NCI-H1436 (cell line): ENCODE results near the gene BDNF.

Experiments used
- DNase-seq: peaks from one replicate; lab custom pipeline; 2025; lab: John Stamatoyannopoulos, UW

BDNF gene

GRCh38 chr11:27705873-27706820, 5.9 kb upstream of the BDNF start:
- DNase-seq = peak; percentile 17

GRCh38 chr11:27703481-27703880, 3.2 kb upstream of the BDNF start:
- no peak for DNase-seq

GRCh38 chr11:27702811-27703210, 2.6 kb upstream of the BDNF start:
- no peak for DNase-seq

GRCh38 chr11:27701355-27702105, 1.3 kb upstream of the BDNF start:
- DNase-seq = no peak

- no peak for DNase-seq
Observed at GRCh38 chr11:27699926-27700350, 317 bp downstream of the BDNF start.

DNA sequence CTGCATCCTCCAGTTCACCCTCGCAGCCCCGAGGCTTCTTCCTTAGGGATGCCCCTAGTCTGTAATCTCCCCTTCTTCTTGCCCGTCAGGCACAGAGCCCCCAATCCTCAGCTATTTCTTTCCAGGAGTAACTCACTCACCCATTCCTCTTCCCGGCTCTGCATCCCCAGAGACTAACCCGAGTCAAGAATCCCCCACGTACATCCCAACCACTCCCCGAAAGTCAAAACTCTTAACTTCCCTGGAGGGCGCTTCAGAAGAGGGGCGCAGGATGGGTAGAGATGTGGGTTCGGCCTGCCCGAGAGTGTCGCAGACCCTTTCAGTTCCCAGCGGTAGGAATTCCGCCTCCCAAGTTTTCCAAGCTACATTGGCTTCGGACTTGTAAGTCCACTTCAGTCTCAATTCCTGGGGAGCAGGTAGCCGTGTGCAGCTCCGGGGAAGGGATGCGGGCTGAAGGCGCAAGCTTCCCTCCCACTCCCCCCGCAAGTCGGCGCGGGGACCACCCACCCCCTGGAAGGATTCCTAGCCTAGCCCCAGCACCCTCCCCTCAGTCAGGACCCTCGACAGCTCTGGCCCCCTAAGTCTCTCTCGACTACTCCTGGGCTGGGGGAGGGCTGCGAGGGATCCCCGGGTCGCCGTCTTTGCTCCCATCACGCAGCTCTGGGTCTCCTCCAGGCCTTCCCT, 871 bp downstream of the BDNF start:
- DNase-seq = no peak

DNA sequence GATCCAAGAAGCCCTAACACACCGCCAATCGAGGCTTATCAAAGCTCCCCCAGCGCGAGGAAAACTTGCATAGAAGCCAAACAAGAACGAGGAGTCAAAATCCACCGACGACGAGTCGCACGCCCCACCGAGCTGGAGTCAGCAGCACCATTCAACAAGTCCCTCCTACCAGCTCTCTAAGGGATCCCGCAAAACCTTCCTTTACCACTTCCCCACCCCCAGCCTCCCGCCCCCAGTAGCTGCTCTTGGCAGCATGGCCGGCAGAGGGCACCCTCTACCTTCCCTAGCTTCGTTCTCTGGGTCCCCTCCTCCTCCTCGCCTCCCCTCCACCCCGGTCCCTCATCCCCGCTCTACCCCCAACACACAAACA, 1.4 kb downstream of the BDNF start:
- peak; percentile 83 for DNase-seq

DNA sequence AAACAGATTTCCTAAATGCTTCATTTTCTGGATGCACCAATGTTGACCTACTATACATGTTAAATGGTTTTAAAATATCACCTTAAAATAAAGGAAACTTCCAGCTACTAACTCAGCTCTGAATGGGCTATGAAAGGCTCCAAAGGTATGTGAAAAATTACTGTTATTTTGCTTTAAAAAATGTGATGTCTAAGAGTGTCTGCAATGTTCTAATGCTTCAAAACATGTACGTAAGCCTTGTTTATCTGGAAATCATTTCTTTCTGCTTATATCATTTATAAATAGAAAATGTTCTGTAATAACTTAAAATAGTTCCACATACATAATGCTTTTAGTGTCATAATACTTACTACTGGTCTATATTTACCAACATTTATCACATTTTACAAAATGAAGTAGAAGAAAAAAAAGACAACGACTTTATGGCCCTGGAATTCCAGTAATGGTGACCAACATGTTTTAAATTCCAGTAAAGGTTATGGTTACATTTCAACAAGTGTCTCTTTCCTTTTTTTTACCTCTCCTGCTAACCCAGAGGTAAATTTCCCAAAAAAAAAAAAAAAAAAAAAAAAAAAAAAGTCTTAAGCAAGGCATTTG, 2.5 kb downstream of the BDNF start:
- no peak for DNase-seq

- DNase-seq = no peak
Observed at GRCh38 chr11:27696961-27697360, 3.3 kb downstream of the BDNF start.

DNA sequence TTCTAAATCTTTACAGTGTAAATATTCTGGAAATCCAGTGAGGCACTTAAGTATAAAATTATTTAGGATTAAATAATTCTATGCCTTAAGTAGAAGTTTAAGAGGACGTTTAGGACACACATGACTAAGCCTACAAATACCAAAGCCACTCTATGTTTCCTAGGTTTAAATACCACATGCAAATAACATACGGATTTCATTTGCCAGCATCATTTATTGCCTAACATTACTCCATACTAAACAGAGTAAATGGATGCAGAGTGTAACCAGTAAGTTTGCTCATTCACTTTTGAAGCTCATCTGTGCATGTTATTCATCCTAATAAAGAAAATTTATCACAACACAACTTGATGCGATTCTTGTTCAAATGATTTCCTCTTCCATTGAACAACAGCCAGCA, 4.1 kb downstream of the BDNF start:
- no peak for DNase-seq

GRCh38 chr11:27694992-27695391, 5.3 kb downstream of the BDNF start:
- DNase-seq = no peak

GRCh38 chr11:27693398-27693797, 6.9 kb downstream of the BDNF start:
- no peak for DNase-seq

DNA sequence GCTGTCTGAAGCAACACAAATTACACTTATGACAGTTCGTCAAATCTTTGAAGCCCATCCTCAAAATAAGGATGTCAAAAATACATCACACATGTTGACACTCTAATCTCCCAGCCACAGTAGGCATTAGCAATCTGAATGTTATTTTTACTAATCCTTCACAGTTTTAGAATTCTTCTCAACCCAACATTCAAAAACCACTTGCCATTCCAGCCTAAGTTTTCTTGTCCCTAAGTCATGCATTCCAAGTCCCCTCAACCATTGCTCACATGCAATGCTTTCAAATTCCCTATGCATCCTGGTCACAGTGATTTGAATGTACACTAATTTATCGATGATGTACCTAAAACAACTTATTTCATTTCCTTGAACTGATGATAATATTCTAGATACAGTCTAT, 7.5 kb downstream of the BDNF start:
- DNase-seq = no peak

DNA sequence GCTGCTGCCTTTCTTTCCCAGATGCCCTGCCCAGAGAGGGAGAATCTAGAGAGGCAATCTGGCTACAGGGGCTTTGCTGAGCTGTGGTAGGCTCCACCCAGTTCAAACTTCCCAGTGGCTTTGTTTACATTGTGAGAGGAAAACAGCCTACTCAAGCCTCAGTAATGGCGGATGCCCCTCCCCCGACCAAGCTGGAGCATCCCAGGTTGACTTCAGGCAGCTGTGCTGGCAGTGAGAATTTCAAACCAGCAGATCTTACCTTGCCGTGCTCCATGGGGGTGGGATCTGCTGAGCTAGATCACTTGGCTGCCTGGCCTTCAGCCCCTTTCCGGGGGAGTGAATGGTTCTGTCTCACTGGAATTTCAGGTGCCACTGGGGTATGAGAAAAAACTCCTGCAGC, 12.2 kb downstream of the BDNF start:
- DNase-seq = no peak

DNA sequence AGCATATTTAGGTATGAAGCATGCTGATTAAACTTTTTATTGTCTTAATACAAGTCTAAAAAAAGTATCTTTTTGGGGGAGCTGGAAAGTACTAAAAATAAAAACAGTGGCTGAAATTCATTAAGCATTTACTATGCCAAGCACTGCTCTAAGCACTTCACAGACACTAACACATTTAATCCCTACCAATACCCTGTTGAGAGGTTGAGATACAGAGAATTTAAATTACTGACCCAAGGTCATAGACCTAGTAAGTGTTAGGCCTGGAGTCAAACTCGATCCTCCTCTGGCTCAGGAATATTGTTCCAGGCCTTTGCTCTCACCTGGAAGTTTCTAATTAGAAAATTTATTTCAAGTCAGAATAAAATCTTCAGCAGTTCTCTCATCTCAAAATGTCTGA, 18.6 kb downstream of the BDNF start:
- no peak for DNase-seq

DNA sequence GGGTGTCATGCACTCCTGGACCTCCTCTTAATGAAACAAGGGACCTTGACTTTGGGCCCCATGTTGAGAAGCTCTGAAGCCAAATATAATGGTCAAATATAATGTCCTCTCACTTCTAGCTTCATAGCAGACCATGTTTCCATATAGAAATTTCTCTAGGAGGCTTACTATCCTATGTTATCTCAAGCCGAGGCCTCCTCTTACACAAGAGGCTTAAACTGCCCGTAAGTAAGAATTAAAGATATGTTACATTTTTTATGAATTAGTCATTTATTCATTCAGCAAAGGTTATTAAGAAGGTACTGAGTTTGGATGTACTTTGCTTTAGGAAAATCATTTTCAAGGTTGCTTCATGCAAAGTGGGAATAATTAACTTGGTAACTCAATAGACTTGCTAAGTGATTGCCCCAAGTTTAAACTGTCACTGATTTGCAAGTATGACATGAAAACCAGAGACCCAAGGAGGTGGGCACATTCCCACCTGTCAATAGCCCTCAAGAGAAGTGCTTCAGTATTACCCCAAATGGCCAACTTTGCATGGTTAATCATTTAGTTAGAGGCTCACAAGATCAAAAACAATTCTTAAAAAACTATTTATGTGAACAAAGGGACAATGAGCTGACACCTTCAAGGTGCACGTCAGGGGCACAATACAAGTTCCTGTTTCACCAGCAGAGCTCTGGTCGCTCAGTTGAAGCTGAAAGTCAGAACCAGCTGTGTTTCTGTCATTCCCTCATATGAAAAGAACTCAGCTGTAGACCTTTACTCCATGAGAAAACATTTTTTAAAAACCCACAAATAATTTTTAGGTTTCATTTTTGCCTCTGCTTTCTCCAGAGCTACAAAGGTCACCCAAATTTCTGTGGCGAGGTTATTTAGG, 20.9 kb downstream of the BDNF start:
- no peak for DNase-seq

DNA sequence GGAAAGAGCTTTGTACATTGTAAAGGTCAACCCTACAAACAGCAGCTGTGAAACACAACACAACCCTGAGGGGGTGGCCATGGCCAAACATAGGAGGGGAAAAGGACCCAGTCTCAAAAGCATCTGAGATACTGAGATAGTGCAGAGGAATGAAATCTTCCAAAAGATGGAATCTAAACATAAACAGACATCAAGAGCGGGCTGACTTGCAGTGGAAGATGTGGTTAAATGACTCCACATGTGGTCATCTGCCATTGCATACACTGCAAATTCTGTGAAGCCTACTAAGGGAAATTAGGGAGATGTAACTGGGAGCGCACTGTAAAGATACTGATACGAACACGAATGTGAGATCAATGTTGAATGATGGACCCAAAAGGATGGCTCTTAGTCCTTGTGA, 22.0 kb downstream of the BDNF start:
- DNase-seq = no peak

DNA sequence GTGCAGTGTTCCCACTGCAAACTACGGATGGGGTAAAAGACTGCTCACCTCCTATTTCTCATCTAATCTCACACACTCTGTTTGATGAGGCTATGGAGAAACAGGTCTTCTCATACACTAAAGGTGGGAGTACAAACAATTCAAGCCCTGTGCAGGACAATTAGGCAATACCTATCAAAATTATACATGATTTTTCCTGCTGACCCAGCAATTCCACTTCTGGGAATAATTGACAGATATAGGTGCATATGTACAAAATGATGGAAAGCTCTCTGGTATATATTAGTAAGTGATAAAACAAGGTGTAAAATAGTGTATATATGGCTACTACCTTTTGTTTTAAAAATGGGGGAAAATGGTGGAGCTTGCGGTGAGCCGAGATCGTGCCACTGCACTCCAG, 23.1 kb downstream of the BDNF start:
- DNase-seq = no peak

GRCh38 chr11:27673979-27674663, 26.1 kb downstream of the BDNF start:
- DNase-seq = peak; percentile 34

- peak; percentile 79 for DNase-seq
Observed at GRCh38 chr11:27672836-27673464, 27.3 kb downstream of the BDNF start.
